Natural killer cell (primary cell): Measurements from ENCODE around the gene STX19. TPM values are rescaled to one million over a fixed set of nuclear protein-coding genes. Genes with fewer than 3 reads are reported as not detected.
"Not testable (repeated sequence)": the region's sequence is repeated elsewhere in the genome, so short reads cannot be mapped to it uniquely, and the experiment has no call there.

Experiments used
- ATAC-seq, 3 donors: fragments of 150-1000 bp in 2 of 3; fragments of 200-7000 bp in 1 of 3; cut with Tn5 transposase; 1 replicate in 1 of 3; 2 replicates in 2 of 3; pipeline ENCODE4 v1.10.0; 2021; ENCODE audit warnings: mild to moderate bottlenecking in 2 of 3, moderate library complexity in 2 of 3
- DNase-seq, 2 donors: peaks; one replicate each; pipeline versions ENCODE4 v3.0.0 to v3.0.0-alpha.2; 2013 to 2021; ENCODE audit warnings: mixed read lengths in 1 of 2
- H3K27ac ChIP-seq: one replicate; pipeline ENCODE4 v1.5.1; 2013; ENCODE audit warnings: mild to moderate bottlenecking, low read length
- H3K27me3 ChIP-seq: one replicate; pipeline ENCODE4 v1.6.1; 2013; ENCODE audit warnings: low read length; ENCODE audit not compliant: control insufficient read depth, insufficient read depth
- H3K36me3 ChIP-seq: one replicate; pipeline ENCODE4 v1.6.1; 2013; ENCODE audit warnings: low read length; ENCODE audit not compliant: control insufficient read depth, insufficient read depth
- H3K4me1 ChIP-seq: one replicate; pipeline ENCODE4 v1.6.1; 2013; ENCODE audit warnings: low read length; ENCODE audit not compliant: control insufficient read depth, insufficient read depth
- H3K4me3 ChIP-seq: one replicate; pipeline ENCODE4 v1.5.1; 2013; ENCODE audit warnings: low read length
- H3K9me3 ChIP-seq: one replicate; pipeline ENCODE4 v1.6.1; 2013; ENCODE audit warnings: low read length; ENCODE audit not compliant: control insufficient read depth, insufficient read depth
- H3K27ac Mint-ChIP-seq, 2 donors: one replicate each; pipeline ENCODE4 v1.8.0; 2022; ENCODE audit warnings: mild to moderate bottlenecking in 2 of 2, mixed read lengths in 2 of 2, moderate library complexity in 1 of 2
- H3K27me3 Mint-ChIP-seq, 2 donors: one replicate each; pipeline ENCODE4 v1.8.0; 2022; ENCODE audit warnings: low read depth in 2 of 2, mixed read lengths in 2 of 2
- H3K36me3 Mint-ChIP-seq: one replicate; pipeline ENCODE4 v1.8.0; 2022; ENCODE audit warnings: mixed read lengths
- H3K4me1 Mint-ChIP-seq, 2 donors: one replicate each; pipeline ENCODE4 v1.8.0; 2022; ENCODE audit warnings: mixed read lengths in 2 of 2
- H3K4me3 Mint-ChIP-seq: one replicate; pipeline ENCODE4 v1.8.0; 2022; ENCODE audit warnings: mild to moderate bottlenecking, moderate library complexity, mixed read lengths
- H3K9me3 Mint-ChIP-seq, 2 donors: one replicate each; pipeline ENCODE4 v1.8.0; 2022; ENCODE audit warnings: mixed read lengths in 2 of 2
- WGBS: methylation state at CpG from one replicate; pipeline ENCODE4 v1.1.7; 2013; ENCODE audit warnings: missing lambda C conversion rate; ENCODE audit not compliant: insufficient coverage; 5-methylcytosine and 5-hydroxymethylcytosine counted together
- intact Hi-C: fragments of 100-400 bp; cut with micrococcal nuclease; formaldehyde crosslinking; loops from one replicate; pipeline ENCODE4 v1.14.2; 2022
- total RNA-seq, 4 donors: library from RNA; stranded (reverse); fragments of 120-200 nt in 1 of 4; gene quantifications; one replicate each; pipeline versions ENCODE4 v1.2.3 to v1.2.4, GENCODE V29; 2013 to 2022
- TF ChIP-seq, protein P1 (sequence below): fragments of 200-600 bp; IDR thresholded peaks from one replicate; pipeline ENCODE4 v1.8.0; 2022; ENCODE audit warnings: antibody characterized with exemption

Gene STX19
- total RNA-seq, 3 donors from 2014 or later (not counting 1 experiment from before 2014, with no cell fraction given): not detected

DNA sequence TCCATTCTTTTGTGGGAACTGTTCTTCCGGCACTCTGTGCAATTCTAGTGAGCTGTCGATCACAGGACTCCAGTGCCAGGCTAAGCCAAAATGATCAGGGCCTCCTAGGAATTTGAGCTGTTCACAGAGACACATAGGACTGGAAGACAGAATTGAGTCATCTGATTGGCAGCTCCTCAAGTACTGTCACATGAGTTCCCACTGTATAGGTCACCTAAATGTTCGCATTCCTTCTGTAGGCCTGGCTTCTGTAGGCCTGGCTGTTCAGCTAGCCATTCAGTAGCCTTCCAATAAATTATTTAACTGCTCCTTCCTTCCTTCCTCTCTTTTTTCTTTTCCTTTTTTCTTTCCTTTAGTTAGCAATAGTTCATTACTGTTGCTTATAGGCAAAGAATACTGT, 59.0 kb downstream of the STX19 start:
- Mint-ChIP-seq H3K36me3 (no peaks in the 10 kb centered on the region), H3K27ac (no peak overlapping the region), H3K4me1 (peaks cover 9 to 14% of the 10 kb centered on the region in 2 donors), H3K4me3 (no peak overlapping the region), H3K27me3 (peaks cover 13 to 18% of the 10 kb centered on the region in 2 donors), H3K9me3 (no peaks in the 10 kb centered on the region)
- H3K9me3 ChIP-seq: no peaks in the 10 kb centered on the region
- H3K36me3 ChIP-seq: no peaks in the 10 kb centered on the region
- H3K27ac ChIP-seq: no peak overlapping the region
- peaks cover 11% of the 10 kb centered on the region for H3K4me1 ChIP-seq
- 61% methylated on average over 3 of the region's 3 CpGs for WGBS
- DNase-seq: no peak
- peaks cover 11% of the 10 kb centered on the region for H3K27me3 ChIP-seq
- ATAC-seq: no peak
- TF ChIP-seq, protein P1, sequence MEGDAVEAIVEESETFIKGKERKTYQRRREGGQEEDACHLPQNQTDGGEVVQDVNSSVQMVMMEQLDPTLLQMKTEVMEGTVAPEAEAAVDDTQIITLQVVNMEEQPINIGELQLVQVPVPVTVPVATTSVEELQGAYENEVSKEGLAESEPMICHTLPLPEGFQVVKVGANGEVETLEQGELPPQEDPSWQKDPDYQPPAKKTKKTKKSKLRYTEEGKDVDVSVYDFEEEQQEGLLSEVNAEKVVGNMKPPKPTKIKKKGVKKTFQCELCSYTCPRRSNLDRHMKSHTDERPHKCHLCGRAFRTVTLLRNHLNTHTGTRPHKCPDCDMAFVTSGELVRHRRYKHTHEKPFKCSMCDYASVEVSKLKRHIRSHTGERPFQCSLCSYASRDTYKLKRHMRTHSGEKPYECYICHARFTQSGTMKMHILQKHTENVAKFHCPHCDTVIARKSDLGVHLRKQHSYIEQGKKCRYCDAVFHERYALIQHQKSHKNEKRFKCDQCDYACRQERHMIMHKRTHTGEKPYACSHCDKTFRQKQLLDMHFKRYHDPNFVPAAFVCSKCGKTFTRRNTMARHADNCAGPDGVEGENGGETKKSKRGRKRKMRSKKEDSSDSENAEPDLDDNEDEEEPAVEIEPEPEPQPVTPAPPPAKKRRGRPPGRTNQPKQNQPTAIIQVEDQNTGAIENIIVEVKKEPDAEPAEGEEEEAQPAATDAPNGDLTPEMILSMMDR: no peak
- intact Hi-C loops: no loop called here
- H3K4me3 ChIP-seq: no peak overlapping the region

DNA sequence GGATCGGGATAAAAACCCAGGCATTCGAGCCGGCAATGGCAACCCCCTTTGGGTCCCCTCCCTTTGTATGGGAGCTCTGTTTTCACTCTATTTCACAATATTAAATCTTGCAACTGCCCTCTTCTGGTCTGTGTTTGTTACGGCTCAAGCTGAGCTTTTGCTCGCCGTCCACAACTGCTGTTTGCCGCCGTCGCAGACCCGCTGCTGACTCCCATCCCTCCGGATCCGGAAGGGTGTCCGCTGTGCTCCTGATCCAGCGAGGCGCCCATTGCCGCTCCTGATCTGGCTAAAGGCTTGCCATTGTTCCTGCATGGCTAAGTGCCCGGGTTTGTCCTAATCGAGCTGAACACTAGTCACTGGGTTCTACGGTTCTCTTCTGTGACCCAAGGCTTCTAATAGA, 63.3 kb downstream of the STX19 start:
- H3K27me3 Mint-ChIP-seq, H3K27ac Mint-ChIP-seq, DNase-seq, H3K9me3 Mint-ChIP-seq, intact Hi-C loops, H3K36me3 Mint-ChIP-seq, H3K4me1 Mint-ChIP-seq, H3K36me3 ChIP-seq, H3K4me3 ChIP-seq, H3K27ac ChIP-seq, ATAC-seq, H3K27me3 ChIP-seq, H3K9me3 ChIP-seq, H3K4me3 Mint-ChIP-seq, H3K4me1 ChIP-seq: not testable (repeated sequence)
- 93% methylated on average over 19 of the region's 19 CpGs for WGBS

Other genes starting within 250 kb of the STX19 start
- 1 to 10 TPM in 1 of 3 donors, under 1 TPM in 2; 0.25 to 1.4 (median 0.68) TPM for gene PROS1, start 54.7 kb downstream of the STX19 start, total RNA-seq
- 10 to 100 TPM in 2 of 3 donors, 1 to 10 TPM in 1; 8.3 to 14.3 (median 10.5) TPM for gene ARL13B, start 48.4 kb downstream of the STX19 start, total RNA-seq
- gene DHFR2, start 34.3 kb upstream of the STX19 start, total RNA-seq: 1 to 10 TPM; 2.5 to 5.0 (median 3.9) TPM
- 10 to 100 TPM; 24.0 to 32.4 (median 28.6) TPM for gene NSUN3, start 34.5 kb upstream of the STX19 start, total RNA-seq